Nephron progenitor cell (in vitro differentiated cells): Measurements from ENCODE around the gene DPM3.

Source experiments
- DNase-seq: peaks from one replicate; pipeline ENCODE4 v3.0.0; 2021
- H3K27ac Mint-ChIP-seq: 2 replicates; pipeline ENCODE4 v1.8.0; 2021; ENCODE audit warnings: mild to moderate bottlenecking, moderate library complexity, mixed read lengths
- H3K27me3 Mint-ChIP-seq: 2 replicates; pipeline ENCODE4 v1.8.0; 2021; ENCODE audit warnings: mild to moderate bottlenecking, low read depth, mixed read lengths; ENCODE audit not compliant: poor library complexity
- H3K36me3 Mint-ChIP-seq: 2 replicates; pipeline ENCODE4 v1.8.0; 2021; ENCODE audit warnings: low read depth, mixed read lengths
- H3K4me1 Mint-ChIP-seq: 2 replicates; pipeline ENCODE4 v1.8.0; 2021; ENCODE audit warnings: mixed read lengths
- H3K4me3 Mint-ChIP-seq: 2 replicates; pipeline ENCODE4 v1.8.0; 2021; ENCODE audit warnings: mild to moderate bottlenecking, moderate library complexity, mixed read lengths
- H3K9me3 Mint-ChIP-seq: 2 replicates; pipeline ENCODE4 v1.8.0; 2021; ENCODE audit warnings: mild to moderate bottlenecking, moderate library complexity, mixed read lengths
- CTCF ChIP-seq: fragments of 200-600 bp; sonication (generic); IDR thresholded peaks from 2 replicates; pipeline ENCODE4 v1.5.0; 2021; ENCODE audit warnings: antibody characterized with exemption

The DPM3 gene

DNA sequence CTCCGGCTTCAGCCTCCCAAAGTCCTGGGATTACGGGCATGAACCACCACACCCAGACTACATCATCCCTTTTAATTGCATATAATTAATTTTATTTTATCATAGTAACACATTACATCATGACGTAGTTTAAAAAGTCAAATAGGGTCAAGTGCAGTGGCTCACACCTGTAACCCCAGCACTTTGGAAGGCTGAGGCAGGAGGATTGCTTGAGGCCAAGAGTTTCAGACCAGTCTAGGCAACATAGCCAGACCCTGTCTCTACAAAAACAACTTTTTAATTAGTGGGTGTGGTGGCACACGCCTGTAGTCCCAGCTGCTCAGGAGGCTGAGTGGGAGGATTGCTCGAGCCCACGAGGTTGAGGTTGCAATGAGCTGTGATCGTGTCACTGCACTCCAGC lies 41.0 kb downstream of the DPM3 start:
- no peak for DNase-seq
- H3K4me3 Mint-ChIP-seq, result no peak overlapping the region
- H3K27ac Mint-ChIP-seq, result no peak overlapping the region
- H3K4me1 Mint-ChIP-seq, result peaks cover 14% of the 10 kb centered on the region
- H3K9me3 Mint-ChIP-seq, result no peaks in the 10 kb centered on the region
- H3K27me3 Mint-ChIP-seq, result peaks cover 12% of the 10 kb centered on the region
- TF ChIP-seq CTCF, result no peak
- no peaks in the 10 kb centered on the region for H3K36me3 Mint-ChIP-seq

GRCh38 chr1:155094622-155094948 lies 45.7 kb downstream of the DPM3 start:
- H3K27ac Mint-ChIP-seq, result no peak overlapping the region
- H3K36me3 Mint-ChIP-seq, result no peaks in the 10 kb centered on the region
- no peaks in the 10 kb centered on the region for H3K9me3 Mint-ChIP-seq
- H3K4me3 Mint-ChIP-seq, result no peak overlapping the region
- H3K4me1 Mint-ChIP-seq, result peaks cover 48% of the 10 kb centered on the region
- H3K27me3 Mint-ChIP-seq, result peaks cover 4% of the 10 kb centered on the region
- TF ChIP-seq CTCF, result no peak
- no peak for DNase-seq

- Mint-ChIP-seq H3K27ac (no peak overlapping the region), H3K4me1 (peaks cover 48% of the 10 kb centered on the region), H3K4me3 (no peak overlapping the region), H3K27me3 (peaks cover 4% of the 10 kb centered on the region), H3K9me3 (no peaks in the 10 kb centered on the region), H3K36me3 (no peaks in the 10 kb centered on the region)
- no peak for TF ChIP-seq CTCF
- DNase-seq, result no peak
Observed at GRCh38 chr1:155093911-155094621, 46.3 kb downstream of the DPM3 start.

GRCh38 chr1:155092641-155093040 lies 47.7 kb downstream of the DPM3 start:
- Mint-ChIP-seq H3K36me3 (peaks cover 3% of the 10 kb centered on the region), H3K4me3 (no peak overlapping the region), H3K9me3 (no peaks in the 10 kb centered on the region), H3K27ac (no peak overlapping the region), H3K4me1 (peaks cover 52% of the 10 kb centered on the region), H3K27me3 (peaks cover 4% of the 10 kb centered on the region)
- no peak for TF ChIP-seq CTCF
- DNase-seq, result no peak

- no peaks in the 10 kb centered on the region for H3K9me3 Mint-ChIP-seq
- TF ChIP-seq CTCF, result no peak
- H3K4me3 Mint-ChIP-seq, result no peak overlapping the region
- H3K27me3 Mint-ChIP-seq, result peaks cover 4% of the 10 kb centered on the region
- no peak overlapping the region for H3K27ac Mint-ChIP-seq
- H3K36me3 Mint-ChIP-seq, result peaks cover 8% of the 10 kb centered on the region
- H3K4me1 Mint-ChIP-seq, result peaks cover 57% of the 10 kb centered on the region
- DNase-seq, result no peak
Observed at GRCh38 chr1:155092131-155092530, 48.2 kb downstream of the DPM3 start.
